ENCODE measurements around the gene SEPHS2. TPM values are rescaled to one million over a fixed set of nuclear protein-coding genes. Genes with fewer than 3 reads are reported as not detected.

The SEPHS2 gene
- total RNA-seq, 1 donor from 2014 or later = 42.5 TPM

- H3K9me3 Mint-ChIP-seq (ENCODE audit: unreplicated experiment) = no peaks in the 10 kb centered on the region
- peaks cover 20% of the 10 kb centered on the region for H3K4me1 Mint-ChIP-seq (ENCODE audit: unreplicated experiment)
- no peaks in the 10 kb centered on the region for H3K27me3 Mint-ChIP-seq (ENCODE audit: unreplicated experiment)
- TF ChIP-seq CTCF (IDR thresholded peaks at IDR 0.05) = no peak
- H3K36me3 Mint-ChIP-seq (ENCODE audit: unreplicated experiment) = no peaks in the 10 kb centered on the region
- DNase-seq (ENCODE audit: extremely low spot score, unreplicated experiment) = no peak
- H3K4me3 Mint-ChIP-seq (ENCODE audit: unreplicated experiment) = peak overlapping the region; percentile 84
- peak overlapping the region; percentile 78 for H3K27ac Mint-ChIP-seq (ENCODE audit: unreplicated experiment)
Measured at GRCh38 chr16:30401768-30402425, 43.8 kb downstream of the SEPHS2 start.

GRCh38 chr16:30399435-30400186 is 46.1 kb downstream of the SEPHS2 start:
- Mint-ChIP-seq H3K4me3 (ENCODE audit: unreplicated experiment) (peak overlapping the region; percentile 84), H3K27me3 (ENCODE audit: unreplicated experiment) (no peaks in the 10 kb centered on the region), H3K36me3 (ENCODE audit: unreplicated experiment) (no peaks in the 10 kb centered on the region), H3K4me1 (ENCODE audit: unreplicated experiment) (peaks cover 27% of the 10 kb centered on the region), H3K9me3 (ENCODE audit: unreplicated experiment) (no peaks in the 10 kb centered on the region), H3K27ac (ENCODE audit: unreplicated experiment) (peak overlapping the region; percentile 95)
- TF ChIP-seq CTCF (IDR thresholded peaks at IDR 0.05) = no peak
- DNase-seq (ENCODE audit: extremely low spot score, unreplicated experiment) = no peak

- H3K9me3 Mint-ChIP-seq (ENCODE audit: unreplicated experiment) = no peaks in the 10 kb centered on the region
- H3K36me3 Mint-ChIP-seq (ENCODE audit: unreplicated experiment) = no peaks in the 10 kb centered on the region
- no peak for TF ChIP-seq CTCF (IDR thresholded peaks at IDR 0.05)
- H3K4me1 Mint-ChIP-seq (ENCODE audit: unreplicated experiment) = peaks cover 35% of the 10 kb centered on the region
- DNase-seq (ENCODE audit: extremely low spot score, unreplicated experiment) = no peak
- H3K27ac Mint-ChIP-seq (ENCODE audit: unreplicated experiment) = peak overlapping the region; percentile 41
- no peaks in the 10 kb centered on the region for H3K27me3 Mint-ChIP-seq (ENCODE audit: unreplicated experiment)
- no peak overlapping the region for H3K4me3 Mint-ChIP-seq (ENCODE audit: unreplicated experiment)
Measured at GRCh38 chr16:30398661-30399434, 46.8 kb downstream of the SEPHS2 start.

GRCh38 chr16:30397776-30398660 is 47.7 kb downstream of the SEPHS2 start:
- no peak for TF ChIP-seq CTCF (IDR thresholded peaks at IDR 0.05)
- Mint-ChIP-seq H3K4me3 (ENCODE audit: unreplicated experiment) (no peak overlapping the region), H3K4me1 (ENCODE audit: unreplicated experiment) (peaks cover 38% of the 10 kb centered on the region), H3K9me3 (ENCODE audit: unreplicated experiment) (no peaks in the 10 kb centered on the region), H3K36me3 (ENCODE audit: unreplicated experiment) (no peaks in the 10 kb centered on the region), H3K27ac (ENCODE audit: unreplicated experiment) (no peak overlapping the region), H3K27me3 (ENCODE audit: unreplicated experiment) (no peaks in the 10 kb centered on the region)
- DNase-seq (ENCODE audit: extremely low spot score, unreplicated experiment) = no peak

Measured in osteocyte (in vitro differentiated cells).